Measurements from ENCODE around the gene KMT5B. TPM values are rescaled to one million over a fixed set of nuclear protein-coding genes. Genes with fewer than 3 reads are reported as not detected.

The KMT5B gene
- total and polyA plus RNA-seq, 7 donors = 20.8 to 45.7 (median 38.7) TPM

GRCh38 chr11:68231621-68232020 is 18.5 kb upstream of the KMT5B start:
- no peak for TF ChIP-seq POLR2AphosphoS5 (IDR thresholded peaks at IDR 0.05)
- TF ChIP-seq CTCF (IDR thresholded peaks at IDR 0.05) = no peak
- TF ChIP-seq POLR2A (IDR thresholded peaks at IDR 0.05) = no peak
- no peak for TF ChIP-seq EP300 (IDR thresholded peaks at IDR 0.05)
- WGBS, 2 donors = 91 to 93% methylated on average over 7 of the region's 7 CpGs
- intact Hi-C loops (cut with DNase I) = no loop called here
- H3K27me3 ChIP-seq = no peaks in the 10 kb centered on the region
- no peak overlapping the region for H3K27ac ChIP-seq
- H3K36me3 ChIP-seq = no peaks in the 10 kb centered on the region
- peaks cover 0 to 4% (median 0%) of the 10 kb centered on the region in 4 donors for H3K9me3 ChIP-seq
- H3K4me1 ChIP-seq = no peaks in the 10 kb centered on the region
- H3K4me3 ChIP-seq = no peak overlapping the region
- no peak for DNase-seq

- no peaks in the 10 kb centered on the region for H3K27me3 ChIP-seq
- no peak for TF ChIP-seq EP300 (IDR thresholded peaks at IDR 0.05)
- TF ChIP-seq POLR2AphosphoS5 (IDR thresholded peaks at IDR 0.05) = no peak
- TF ChIP-seq CTCF (IDR thresholded peaks at IDR 0.05) = no peak
- no peak for TF ChIP-seq POLR2A (IDR thresholded peaks at IDR 0.05)
- intact Hi-C loops (cut with DNase I) = no loop called here
- DNase-seq = no peak
- no peaks in the 10 kb centered on the region for H3K4me1 ChIP-seq
- no peak overlapping the region for H3K4me3 ChIP-seq
- H3K9me3 ChIP-seq = peaks cover 0 to 4% (median 0%) of the 10 kb centered on the region in 4 donors
- H3K27ac ChIP-seq = no peak overlapping the region
- no peaks in the 10 kb centered on the region for H3K36me3 ChIP-seq
- 80 to 83% methylated on average over 1 of the region's 1 CpG for WGBS, 2 donors
Measured at GRCh38 chr11:68229601-68230000, 16.5 kb upstream of the KMT5B start.

GRCh38 chr11:68226421-68226820 is 13.3 kb upstream of the KMT5B start:
- H3K36me3 ChIP-seq = no peaks in the 10 kb centered on the region
- H3K9me3 ChIP-seq = peaks cover 0 to 4% (median 0%) of the 10 kb centered on the region in 4 donors
- DNase-seq = no peak
- H3K4me1 ChIP-seq = no peaks in the 10 kb centered on the region
- no peak overlapping the region for H3K4me3 ChIP-seq
- H3K27ac ChIP-seq = no peak overlapping the region
- intact Hi-C loops (cut with DNase I) = no loop called here
- TF ChIP-seq EP300 (IDR thresholded peaks at IDR 0.05) = no peak
- TF ChIP-seq POLR2A (IDR thresholded peaks at IDR 0.05) = no peak
- no peak for TF ChIP-seq CTCF (IDR thresholded peaks at IDR 0.05)
- no peak for TF ChIP-seq POLR2AphosphoS5 (IDR thresholded peaks at IDR 0.05)
- no peaks in the 10 kb centered on the region for H3K27me3 ChIP-seq
- 90 to 93% methylated on average over 9 of the region's 9 CpGs for WGBS, 2 donors

- H3K9me3 ChIP-seq = peaks cover 0 to under 1% (median 0%) of the 10 kb centered on the region in 4 donors
- no peak for TF ChIP-seq CTCF (IDR thresholded peaks at IDR 0.05)
- no peak for TF ChIP-seq POLR2A (IDR thresholded peaks at IDR 0.05)
- no peak for TF ChIP-seq POLR2AphosphoS5 (IDR thresholded peaks at IDR 0.05)
- TF ChIP-seq EP300 (IDR thresholded peaks at IDR 0.05) = no peak
- no peaks in the 10 kb centered on the region for H3K4me1 ChIP-seq
- 93 to 94% methylated on average over 11 of the region's 11 CpGs for WGBS, 2 donors
- H3K27ac ChIP-seq = no peak overlapping the region
- no peak overlapping the region for H3K4me3 ChIP-seq
- no peaks in the 10 kb centered on the region for H3K27me3 ChIP-seq
- intact Hi-C loops (cut with DNase I) = no loop called here
- H3K36me3 ChIP-seq = no peaks in the 10 kb centered on the region
- DNase-seq = no peak
Measured at GRCh38 chr11:68224606-68225005, 11.5 kb upstream of the KMT5B start.

GRCh38 chr11:68223275-68223674 is 10.2 kb upstream of the KMT5B start:
- no peak for TF ChIP-seq POLR2AphosphoS5 (IDR thresholded peaks at IDR 0.05)
- TF ChIP-seq CTCF (IDR thresholded peaks at IDR 0.05) = no peak
- no peak for TF ChIP-seq EP300 (IDR thresholded peaks at IDR 0.05)
- TF ChIP-seq POLR2A (IDR thresholded peaks at IDR 0.05) = no peak
- no peak overlapping the region for H3K4me3 ChIP-seq
- WGBS, 2 donors = 79% methylated on average over 6 of the region's 6 CpGs
- no peak for DNase-seq
- no peaks in the 10 kb centered on the region for H3K36me3 ChIP-seq
- no peaks in the 10 kb centered on the region for H3K27me3 ChIP-seq
- H3K9me3 ChIP-seq = no peaks in the 10 kb centered on the region
- intact Hi-C loops (cut with DNase I) = no loop called here
- H3K4me1 ChIP-seq = no peaks in the 10 kb centered on the region
- H3K27ac ChIP-seq = no peak overlapping the region

All from sigmoid colon (tissue), 7 donors.